Endothelial cell of umbilical vein (primary cell): ENCODE data around the gene ERCC1. TPM values are rescaled to one million over a fixed set of nuclear protein-coding genes. Genes with fewer than 3 reads are reported as not detected.

Experiments
- BruUV-seq: library from RNA; stranded (reverse); fragments of 400-500 nt; replicated peaks from 2 replicates; lab custom pipeline; 2021; lab: Mats Ljungman, UMichigan
- CTCF ChIA-PET: fragments of 300-600, 350-600 bp; sonication (Branson Sonifier 250); formaldehyde crosslinking; loops from one replicate; lab custom pipeline; 2021; ENCODE audit warnings: antibody characterized with exemption, inconsistent platforms; lab: Charles Lee
- POLR2A ChIA-PET: fragments of 300-600, 350-600 bp; sonication (Branson Sonifier 250); formaldehyde crosslinking; loops from one replicate; lab custom pipeline; 2021; ENCODE audit warnings: antibody characterized with exemption, inconsistent platforms; lab: Charles Lee
- DNase-seq: peaks from one replicate; pipeline ENCODE4 v3.0.0-alpha.2; 2011; ENCODE audit warnings: low read depth, low spot score
- FAIRE-seq: peaks from 2 replicates; lab custom pipeline; 2011; peaks lifted over from hg19 to GRCh38; lab: Jason Lieb, UNC
- H2AFZ ChIP-seq: 2 replicates; pipeline ENCODE4 v1.6.0; 2012; ENCODE audit warnings: low read depth, low read length, control low read depth, inconsistent platforms
- H3K27ac ChIP-seq: 2 replicates; pipeline ENCODE4 v1.5.1; 2011; ENCODE audit warnings: low read depth, mild to moderate bottlenecking, control low read depth, low read length, moderate library complexity; ENCODE audit not compliant: insufficient read depth
- H3K27me3 ChIP-seq, 2 experiments: 2 replicates each; pipeline versions ENCODE4 v1.6.0 to v1.6.1; 2011; ENCODE audit warnings: low read length in 2 of 2, mixed read lengths in 1 of 2; ENCODE audit not compliant: control insufficient read depth in 2 of 2, insufficient read depth in 2 of 2
- H3K36me3 ChIP-seq, 2 experiments: 2 replicates in 1 of 2; 3 replicates in 1 of 2; pipeline ENCODE4 v1.5.1; 2011; ENCODE audit warnings: low read length in 2 of 2, mild to moderate bottlenecking in 1 of 2, moderate library complexity in 1 of 2; ENCODE audit not compliant: control insufficient read depth in 2 of 2, insufficient read depth in 2 of 2; ENCODE audit errors: extremely low read depth in 1 of 2
- H3K4me1 ChIP-seq: 3 replicates; pipeline ENCODE4 v1.5.1; 2011; ENCODE audit warnings: mild to moderate bottlenecking, low read length; ENCODE audit not compliant: control insufficient read depth, insufficient read depth; ENCODE audit errors: extremely low read depth
- H3K4me2 ChIP-seq: 2 replicates; pipeline ENCODE4 v1.6.1; 2011; ENCODE audit warnings: low read length, control low read depth, mixed read lengths; ENCODE audit not compliant: insufficient read depth
- H3K4me3 ChIP-seq, 3 experiments: fragments of 200-600 bp in 1 of 3; sonication (generic), shearing (Covaris generic) in 1 of 3; replicated peaks in 1 of 3; 2 replicates each; pipeline ENCODE4 v1.5.1; 2011 to 2016; ENCODE audit warnings: control low read depth in 3 of 3, low read length in 3 of 3, mild to moderate bottlenecking in 2 of 3, inconsistent platforms in 1 of 3, low read depth in 1 of 3, moderate library complexity in 1 of 3; ENCODE audit not compliant: insufficient read depth in 1 of 3
- H3K79me2 ChIP-seq: 2 replicates; pipeline ENCODE4 v1.6.0; 2012; ENCODE audit warnings: low read length, inconsistent platforms; ENCODE audit not compliant: control insufficient read depth, insufficient read depth
- H3K9ac ChIP-seq: replicated peaks from 2 replicates; pipeline ENCODE3; 2011; ENCODE audit warnings: low read length, control low read depth; ENCODE audit not compliant: insufficient read depth; ENCODE audit errors: extremely low read depth
- H3K9me1 ChIP-seq: replicated peaks from 3 replicates; pipeline ENCODE4 v1.6.0; 2011; ENCODE audit warnings: mild to moderate bottlenecking, low read length; ENCODE audit not compliant: control insufficient read depth, insufficient read depth; ENCODE audit errors: extremely low read depth
- H3K9me3 ChIP-seq: replicated peaks from 2 replicates; pipeline ENCODE4 v1.5.1; 2012; ENCODE audit warnings: low read length, inconsistent platforms; ENCODE audit not compliant: control insufficient read depth, insufficient read depth
- H4K20me1 ChIP-seq: replicated peaks from 2 replicates; pipeline ENCODE3; 2011; ENCODE audit warnings: mild to moderate bottlenecking, low read length; ENCODE audit not compliant: control insufficient read depth, insufficient read depth; ENCODE audit errors: extremely low read depth
- CTCF ChIP-seq, 2 donors: IDR thresholded peaks; 1 replicate in 1 of 2; 2 replicates in 1 of 2; pipeline ENCODE4 v1.5.1; 2011; ENCODE audit warnings: low read length in 2 of 2, mild to moderate bottlenecking in 2 of 2, moderate library complexity in 2 of 2, control low read depth in 1 of 2, inconsistent platforms in 1 of 2, low read depth in 1 of 2; ENCODE audit not compliant: insufficient read depth in 1 of 2; ENCODE audit errors: extremely low read depth in 1 of 2
- EZH2 ChIP-seq: IDR thresholded peaks from 2 replicates; pipeline ENCODE4 v1.6.1; 2012; ENCODE audit warnings: borderline replicate concordance, low read depth, mild to moderate bottlenecking, moderate library complexity, low read length, inconsistent platforms; ENCODE audit not compliant: severe bottlenecking
- FOS ChIP-seq: IDR thresholded peaks from 2 replicates; pipeline ENCODE4 v1.6.1; 2011; ENCODE audit warnings: mild to moderate bottlenecking, low read length, moderate library complexity, borderline replicate concordance; ENCODE audit not compliant: insufficient read depth
- JUN ChIP-seq: IDR thresholded peaks from 2 replicates; pipeline ENCODE4 v1.6.1; 2011; ENCODE audit warnings: borderline replicate concordance, low read depth; ENCODE audit not compliant: insufficient read length, insufficient read depth
- POLR2A ChIP-seq: IDR thresholded peaks from 2 replicates; pipeline ENCODE4 v1.6.1; 2012; ENCODE audit warnings: low read depth, mild to moderate bottlenecking, control low read depth, low read length
- POLR2AphosphoS5 ChIP-seq: IDR thresholded peaks from 2 replicates; pipeline ENCODE4 v1.6.1; 2012; ENCODE audit warnings: low read depth, mild to moderate bottlenecking, control low read depth, low read length, moderate library complexity; ENCODE audit not compliant: insufficient read depth
- dilution Hi-C: fragments of 300-500 bp; cut with MboI; formaldehyde crosslinking; loops from one replicate; pipeline ENCODE4 v1.15.0; 2019; ENCODE audit warnings: low sequenced_read_pairs; ENCODE audit not compliant: extremely low pct_ligation_motif_present
- intact Hi-C: fragments of 100-400 bp; cut with micrococcal nuclease; formaldehyde crosslinking; loops from one replicate; pipeline ENCODE4 v1.10.0; 2022
- polyA plus RNA-seq, 4 experiments: library from polyadenylated mRNA; depleted of rRNA in 3 of 4; stranded (reverse) in 3 of 4; unstranded in 1 of 4; fragments of >200 nt; gene quantifications; 2 replicates each; pipeline versions ENCODE4 v1.2.1 to v1.2.3, GENCODE V29; 2011 to 2012; ENCODE audit warnings: missing spikeins in 1 of 4
- total RNA-seq: library from RNA; stranded (reverse); gene quantifications from 2 replicates; pipeline ENCODE4 v1.2.3, GENCODE V29; 2021

ERCC1 gene
- total and polyA plus RNA-seq, 2 donors (not counting 3 experiments of a cell fraction or from before 2014, with no cell fraction given), result 81.8 to 126 TPM

GRCh38 chr19:45440873-45441654 is 17.3 kb upstream of the ERCC1 start:
- Histone ChIP-seq H3K4me1 (peaks cover 17% of the 10 kb centered on the region), H3K27ac (no peak overlapping the region), H3K9me1 (no peaks in the 10 kb centered on the region), H3K27me3 (no peaks in the 10 kb centered on the region), H2AFZ (no peak overlapping the region), H3K4me3 (no peak overlapping the region), H3K36me3 (no peaks in the 10 kb centered on the region), H3K4me2 (no peak overlapping the region), H3K9me3 (no peaks in the 10 kb centered on the region), H4K20me1 (no peaks in the 10 kb centered on the region), H3K79me2 (no peaks in the 10 kb centered on the region), H3K9ac (no peak overlapping the region)
- peak; percentile 64 for FAIRE-seq
- BruUV-seq, result no TSS peak
- intact Hi-C loops (no loop called here), dilution Hi-C loops (no loop called here)
- ChIA-PET POLR2A (no interaction called here), CTCF (interaction anchor here (1.0 to 8.6 kb wide), 6 partner anchors 8 to 44 kb away, joined by 3 to 891 read pairs (median 68); partner anchors contain the start of gene FOSB)
- no peak for TF ChIP-seq POLR2A
- TF ChIP-seq EZH2, result no peak
- no peak for TF ChIP-seq POLR2AphosphoS5
- TF ChIP-seq JUN, result no peak
- TF ChIP-seq FOS, result no peak
- TF ChIP-seq CTCF (IDR thresholded peaks at IDR 0.05; ENCODE audit: extremely low read depth in 1 of 2, insufficient read depth in 1 of 2, low read depth in 1 of 2, low read length in 2 of 2), result no peak
- DNase-seq, result no peak
